A673 (cell line): ENCODE results near the gene TBC1D4. TPM values are rescaled to one million over a fixed set of nuclear protein-coding genes. Genes with fewer than 3 reads are reported as not detected.

Source experiments
- BruUV-seq: library from RNA; stranded (reverse); fragments of 400-500 nt; replicated peaks from 2 replicates; lab custom pipeline; 2021; lab: Mats Ljungman, UMichigan
- CTCF ChIA-PET: fragments of 300-600 bp; sonication (Branson Sonifier 250); formaldehyde crosslinking; loops from one replicate; lab custom pipeline; 2022; ENCODE audit warnings: antibody characterized with exemption; lab: Charles Lee
- POLR2A ChIA-PET: fragments of 300-600 bp; sonication (Branson Sonifier 250); formaldehyde crosslinking; loops from one replicate; lab custom pipeline; 2022; ENCODE audit warnings: antibody characterized with exemption; ENCODE audit not compliant: low non-redundant PET; lab: Charles Lee
- DNase-seq: peaks from one replicate; pipeline ENCODE4 v3.0.0-alpha.2; 2015; ENCODE audit warnings: low spot score
- H3K27ac ChIP-seq: fragments of 200-600 bp; sonication (generic); 2 replicates; pipeline ENCODE4 v1.5.1; 2016; ENCODE audit warnings: mixed run types, low read depth, mild to moderate bottlenecking, mixed read lengths, antibody characterized with exemption, low read length; ENCODE audit not compliant: poor library complexity, severe bottlenecking
- H3K27me3 ChIP-seq: fragments of 200-600 bp; sonication (generic); replicated peaks from 2 replicates; pipeline ENCODE4 v1.6.1; 2017; ENCODE audit warnings: mixed run types, low read depth, mild to moderate bottlenecking, mixed read lengths, antibody characterized with exemption, low read length; ENCODE audit not compliant: insufficient read depth, poor library complexity
- H3K36me3 ChIP-seq: fragments of 200-600 bp; sonication (generic); 2 replicates; pipeline ENCODE4 v1.6.1; 2016; ENCODE audit warnings: mixed run types, mild to moderate bottlenecking, mixed read lengths, antibody characterized with exemption, low read length; ENCODE audit not compliant: insufficient read depth, poor library complexity, severe bottlenecking
- H3K4me1 ChIP-seq: fragments of 200-600 bp; sonication (generic); 2 replicates; pipeline ENCODE4 v1.6.1; 2017; ENCODE audit warnings: mixed run types, mild to moderate bottlenecking, mixed read lengths, antibody characterized with exemption, low read length; ENCODE audit not compliant: insufficient read depth, poor library complexity, severe bottlenecking
- H3K4me3 ChIP-seq: fragments of 200-600 bp; sonication (generic); 2 replicates; pipeline ENCODE4 v1.5.1; 2016; ENCODE audit warnings: low read depth, mixed run types, mild to moderate bottlenecking, mixed read lengths, low read length; ENCODE audit not compliant: poor library complexity, severe bottlenecking
- H3K9me3 ChIP-seq: fragments of 200-600 bp; sonication (generic); 2 replicates; pipeline ENCODE4 v1.6.1; 2016; ENCODE audit warnings: mixed run types, low read depth, mild to moderate bottlenecking, mixed read lengths, antibody characterized with exemption, low read length; ENCODE audit not compliant: poor library complexity, severe bottlenecking
- EZH2 ChIP-seq: fragments of 200-600 bp; sonication (generic); IDR thresholded peaks from 2 replicates; pipeline ENCODE4 v1.6.1; 2017; ENCODE audit warnings: borderline replicate concordance, low read depth, mild to moderate bottlenecking, mixed read lengths, antibody characterized with exemption, low read length; ENCODE audit not compliant: poor library complexity, severe bottlenecking
- intact Hi-C: fragments of 100-400 bp; cut with micrococcal nuclease; formaldehyde crosslinking; loops from one replicate; pipeline ENCODE4 v1.10.0; 2022; ENCODE audit not compliant: unreplicated experiment
- total RNA-seq: library from RNA; stranded (reverse); gene quantifications from 2 replicates; pipeline ENCODE4 v1.2.3, GENCODE V29; 2021
- TF ChIP-seq, protein P1 (sequence below): fragments of 300-800, 200-600 bp; sonication (generic); conservative IDR thresholded peaks from 2 replicates; pipeline ENCODE4 v1.5.1; 2017; ENCODE audit warnings: low read depth, mild to moderate bottlenecking, antibody characterized with exemption, low read length, moderate library complexity, mixed read lengths

TBC1D4 gene
- total RNA-seq, 1 experiment from 2014 or later, result 9.8 TPM

DNA sequence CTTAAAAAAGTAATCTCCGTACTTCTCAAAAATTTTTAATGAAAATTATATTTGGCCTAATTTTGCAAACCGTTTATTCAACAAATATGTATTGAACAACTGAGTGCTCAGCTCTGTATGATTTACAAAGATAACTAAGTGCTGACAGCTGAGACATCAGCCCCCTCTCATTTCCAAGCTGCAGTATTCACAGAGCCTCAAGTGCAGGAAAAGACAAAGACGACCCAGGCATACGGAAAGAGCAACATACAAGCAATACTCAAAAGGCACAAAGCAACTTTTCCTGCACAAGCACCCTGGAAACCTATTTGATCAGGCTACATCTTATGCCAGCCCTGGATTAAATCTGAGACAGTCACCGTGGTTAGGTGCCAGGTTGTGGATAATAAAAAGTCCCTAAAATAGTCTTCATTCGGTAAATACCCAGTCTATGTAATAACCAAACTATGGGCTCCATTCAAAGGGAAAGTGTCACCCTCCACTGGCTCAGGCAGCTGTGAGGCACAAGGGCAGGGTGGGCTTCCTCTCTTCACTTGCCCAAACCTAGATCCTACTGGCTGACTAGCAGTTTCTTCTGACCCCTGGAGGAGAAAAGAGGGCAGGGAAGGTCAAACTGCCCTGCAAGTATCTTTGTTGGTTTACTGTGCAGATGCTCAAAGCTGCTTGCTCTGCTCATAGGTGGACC is 65.5 kb downstream of the TBC1D4 start:
- no peak for TF ChIP-seq EZH2
- TF ChIP-seq, protein P1, sequence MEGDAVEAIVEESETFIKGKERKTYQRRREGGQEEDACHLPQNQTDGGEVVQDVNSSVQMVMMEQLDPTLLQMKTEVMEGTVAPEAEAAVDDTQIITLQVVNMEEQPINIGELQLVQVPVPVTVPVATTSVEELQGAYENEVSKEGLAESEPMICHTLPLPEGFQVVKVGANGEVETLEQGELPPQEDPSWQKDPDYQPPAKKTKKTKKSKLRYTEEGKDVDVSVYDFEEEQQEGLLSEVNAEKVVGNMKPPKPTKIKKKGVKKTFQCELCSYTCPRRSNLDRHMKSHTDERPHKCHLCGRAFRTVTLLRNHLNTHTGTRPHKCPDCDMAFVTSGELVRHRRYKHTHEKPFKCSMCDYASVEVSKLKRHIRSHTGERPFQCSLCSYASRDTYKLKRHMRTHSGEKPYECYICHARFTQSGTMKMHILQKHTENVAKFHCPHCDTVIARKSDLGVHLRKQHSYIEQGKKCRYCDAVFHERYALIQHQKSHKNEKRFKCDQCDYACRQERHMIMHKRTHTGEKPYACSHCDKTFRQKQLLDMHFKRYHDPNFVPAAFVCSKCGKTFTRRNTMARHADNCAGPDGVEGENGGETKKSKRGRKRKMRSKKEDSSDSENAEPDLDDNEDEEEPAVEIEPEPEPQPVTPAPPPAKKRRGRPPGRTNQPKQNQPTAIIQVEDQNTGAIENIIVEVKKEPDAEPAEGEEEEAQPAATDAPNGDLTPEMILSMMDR, result no peak
- no peak overlapping the region for H3K27ac ChIP-seq

GRCh38 chr13:75415694-75416093 is 66.3 kb downstream of the TBC1D4 start:
- no peak for TF ChIP-seq EZH2
- TF ChIP-seq, protein P1, result no peak
- Histone ChIP-seq H3K9me3 (no peaks in the 10 kb centered on the region), H3K4me1 (no peaks in the 10 kb centered on the region), H3K36me3 (no peaks in the 10 kb centered on the region), H3K4me3 (no peak overlapping the region), H3K27me3 (no peaks in the 10 kb centered on the region), H3K27ac (no peak overlapping the region)
- CTCF ChIA-PET, result no interaction called here
- intact Hi-C loops, result no loop called here
- no TSS peak for BruUV-seq
- peak; percentile 12 for DNase-seq
- POLR2A ChIA-PET, result no interaction called here

More for the DNA sequence above, 65.5 kb downstream of the TBC1D4 start:
- H3K36me3 ChIP-seq, result no peaks in the 10 kb centered on the region
- CTCF ChIA-PET, result no interaction called here
- intact Hi-C loops, result no loop called here
- no peaks in the 10 kb centered on the region for H3K27me3 ChIP-seq
- H3K4me3 ChIP-seq, result no peak overlapping the region
- no peaks in the 10 kb centered on the region for H3K4me1 ChIP-seq
- DNase-seq, result no peak
- no peaks in the 10 kb centered on the region for H3K9me3 ChIP-seq
- no TSS peak for BruUV-seq
- POLR2A ChIA-PET, result interaction anchor here (0.6 kb wide), 1 partner anchor 21 kb away, joined by 3 read pairs; no protein-coding TSS in a partner anchor

GRCh38 chr13:75415171-75415570 is 66.8 kb downstream of the TBC1D4 start:
- intact Hi-C loops, result no loop called here
- ChIA-PET CTCF (no interaction called here), POLR2A (no interaction called here)
- Histone ChIP-seq H3K4me1 (no peaks in the 10 kb centered on the region), H3K4me3 (no peak overlapping the region), H3K27ac (no peak overlapping the region), H3K9me3 (no peaks in the 10 kb centered on the region), H3K36me3 (no peaks in the 10 kb centered on the region), H3K27me3 (no peaks in the 10 kb centered on the region)
- no TSS peak for BruUV-seq
- TF ChIP-seq EZH2, result no peak
- TF ChIP-seq, protein P1, result no peak
- DNase-seq, result no peak
